Testis (tissue), 3 donors: ENCODE results near the gene PCMTD2. TPM values are rescaled to one million over a fixed set of nuclear protein-coding genes. Genes with fewer than 3 reads are reported as not detected.
"Not testable (repeated sequence)": the region's sequence is repeated elsewhere in the genome, so short reads cannot be mapped to it uniquely, and the experiment has no call there.

Experiments used
- DNase-seq: peaks from one replicate; pipeline ENCODE4 v3.0.0-alpha.2; 2019
- H3K27ac ChIP-seq, 2 donors: fragments of 200-600 bp; sonication (generic); one replicate each; pipeline ENCODE4 v1.5.1; 2019
- H3K27me3 ChIP-seq: fragments of 200-600 bp; sonication (generic); one replicate; pipeline ENCODE4 v1.5.1; 2019
- H3K36me3 ChIP-seq: fragments of 200-600 bp; sonication (generic); one replicate; pipeline ENCODE4 v1.5.1; 2017; ENCODE audit warnings: low read depth; ENCODE audit errors: missing control alignments
- H3K4me1 ChIP-seq: fragments of 200-600 bp; sonication (generic); one replicate; pipeline ENCODE4 v1.5.1; 2019
- H3K4me3 ChIP-seq, 2 donors: fragments of 200-600 bp; sonication (generic); one replicate each; pipeline ENCODE4 v1.5.1; 2017 to 2019
- H3K9me3 ChIP-seq: fragments of 200-600 bp; sonication (generic); one replicate; pipeline ENCODE4 v1.5.1; 2017
- WGBS, 2 donors: methylation state at CpG; one replicate each; pipeline ENCODE4 v1.1.5; 2018; 5-methylcytosine and 5-hydroxymethylcytosine counted together
- intact Hi-C: fragments of 100-400 bp; cut with DNase I; formaldehyde crosslinking; loops from one replicate; pipeline ENCODE4 v1.15.1; 2023; ENCODE audit warnings: low total_unique reads
- polyA plus RNA-seq: library from polyadenylated mRNA; stranded (reverse); fragments of 350-450 nt; fragmentation: Illumina TruSeq; extraction: RNeasy Lipid Tissue Mini Kit (QIAGEN cat#74804); gene quantifications from one replicate; pipeline ENCODE4 v1.2.3, GENCODE V29; 2014; ENCODE audit warnings: low read depth, low replicate concordance; ENCODE audit not compliant: insufficient read depth
- small RNA-seq, 2 donors: library from RNA; depleted of rRNA; stranded (forward); fragments of <200 nt; gene quantifications; one replicate each; pipeline ENCODE3, GENCODE V24; 2016
- total RNA-seq, 2 donors: library from RNA; depleted of rRNA; stranded (reverse); fragments of >200 nt; gene quantifications; one replicate each; pipeline ENCODE4 v1.2.3, GENCODE V29; 2016

Gene PCMTD2
- total and polyA plus RNA-seq, 3 donors from 2014 or later, result 57.6 to 156 (median 96.4) TPM

DNA sequence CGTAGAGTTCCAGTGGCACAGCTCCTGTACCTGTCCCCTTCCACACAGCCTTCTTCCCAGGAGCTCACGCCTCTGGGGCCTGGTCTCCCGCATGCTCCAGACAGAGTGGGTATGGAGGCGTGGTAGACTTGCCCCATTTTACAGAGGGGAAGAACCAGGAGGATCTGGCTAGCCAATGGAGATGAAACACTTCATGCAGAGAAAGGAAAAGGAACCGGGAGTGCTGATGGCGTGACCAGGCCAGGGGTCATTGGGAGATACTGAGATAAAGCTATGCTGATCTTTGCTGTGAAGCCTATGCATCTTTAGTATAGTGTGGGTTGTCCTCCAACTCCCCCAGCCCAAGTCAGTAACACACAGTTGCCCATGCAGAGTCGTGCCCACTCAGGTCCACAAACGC is 62.5 kb downstream of the PCMTD2 start:
- DNase-seq, H3K4me3 ChIP-seq, H3K4me1 ChIP-seq, H3K27me3 ChIP-seq, intact Hi-C loops, H3K27ac ChIP-seq, H3K9me3 ChIP-seq, H3K36me3 ChIP-seq: not testable (repeated sequence)
- WGBS, 2 donors, result 80 to 91% methylated on average over 2 to 7 of the region's 8 CpGs

DNA sequence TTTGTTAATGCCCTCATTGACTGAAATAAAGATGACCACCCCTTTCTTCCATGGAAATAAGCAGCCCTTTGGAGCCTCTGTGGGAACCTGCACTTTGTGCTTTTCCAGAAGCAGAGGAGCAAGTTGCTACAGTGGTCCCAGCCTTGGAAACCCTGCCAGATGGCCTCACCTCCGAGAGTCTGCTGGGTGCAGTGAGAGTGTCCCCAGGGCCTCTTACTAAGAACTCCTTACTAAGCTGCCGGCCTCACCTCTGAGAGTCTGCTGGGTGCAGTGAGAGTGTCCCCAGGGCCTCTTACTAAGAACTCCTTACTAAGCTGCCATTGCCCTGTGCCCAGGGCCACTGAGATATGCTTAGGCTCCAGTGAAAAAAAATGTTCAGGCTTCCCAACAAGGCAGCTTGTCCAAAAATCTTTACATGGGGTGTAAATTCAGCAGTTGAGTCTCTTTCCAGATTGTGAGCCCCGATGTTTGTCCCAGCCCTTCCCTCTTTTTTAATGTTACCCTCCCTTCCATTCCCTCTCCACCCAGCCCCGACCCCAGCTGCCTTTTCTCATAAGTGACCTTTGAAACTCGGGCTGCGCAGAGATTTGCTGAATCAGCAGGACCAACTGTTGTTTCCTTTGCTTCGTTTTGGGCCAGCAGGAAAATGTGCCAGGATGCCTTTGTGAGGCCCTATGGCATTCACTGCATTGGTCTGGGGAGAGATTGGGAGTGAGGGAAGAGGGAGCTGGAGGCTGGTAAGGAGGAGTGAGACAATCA is 66.7 kb downstream of the PCMTD2 start:
- H3K36me3 ChIP-seq, H3K4me1 ChIP-seq, H3K9me3 ChIP-seq, H3K4me3 ChIP-seq, H3K27ac ChIP-seq, H3K27me3 ChIP-seq, DNase-seq, intact Hi-C loops: not testable (repeated sequence)
- WGBS, 2 donors, result 66 to 75% methylated on average over 7 of the region's 7 CpGs

Small RNAs within 50 kb of the gene (small RNA-seq; reads per million reads assigned to genes)
- gene AL137028.2, result 0 reads per million in 2 donors

Other genes with a start within 250 kb of the PCMTD2 start
- gene C20orf204, start 219.6 kb upstream of the PCMTD2 start, total RNA-seq, result 1 to 10 TPM; 4.5 to 8.3 TPM
- 2.9 TPM for gene C20orf204, start 219.6 kb upstream of the PCMTD2 start, polyA plus RNA-seq
- 10 to 100 TPM in 1 of 2 donors, 1 to 10 TPM in 1; 6.1 to 17.1 TPM for gene SOX18, start 206.1 kb upstream of the PCMTD2 start, total RNA-seq
- 7.9 TPM for gene SOX18, start 206.1 kb upstream of the PCMTD2 start, polyA plus RNA-seq
- gene TCEA2, start 192.6 kb upstream of the PCMTD2 start, total RNA-seq, result 100 to 1,000 TPM in 1 of 2 donors, 10 to 100 TPM in 1; 94.5 to 126 TPM
- 171 TPM for gene TCEA2, start 192.6 kb upstream of the PCMTD2 start, polyA plus RNA-seq
- 10 to 100 TPM in 1 of 2 donors, 1 to 10 TPM in 1; 4.4 to 10.4 TPM for gene RGS19, start 176.2 kb upstream of the PCMTD2 start, total RNA-seq
- gene RGS19, start 176.2 kb upstream of the PCMTD2 start, polyA plus RNA-seq, result 7.3 TPM
- gene OPRL1, start 175.7 kb upstream of the PCMTD2 start, total RNA-seq, result 1 to 10 TPM; 6.0 to 7.7 TPM
- gene OPRL1, start 175.7 kb upstream of the PCMTD2 start, polyA plus RNA-seq, result 9.4 TPM
- 10 to 100 TPM; 45.3 to 89.9 TPM for gene LKAAEAR1, start 171.3 kb upstream of the PCMTD2 start, total RNA-seq
- 6.6 TPM for gene LKAAEAR1, start 171.3 kb upstream of the PCMTD2 start, polyA plus RNA-seq
- gene NPBWR2, start 148.2 kb upstream of the PCMTD2 start, total RNA-seq, result under 1 TPM in 1 of 2 donors, not detected in 1; 0.19 TPM
- not detected for gene NPBWR2, start 148.2 kb upstream of the PCMTD2 start, polyA plus RNA-seq
- gene MYT1, start 91.3 kb upstream of the PCMTD2 start, total RNA-seq, result 10 to 100 TPM in 1 of 2 donors, 1 to 10 TPM in 1; 1.7 to 22.2 TPM
- gene MYT1, start 91.3 kb upstream of the PCMTD2 start, polyA plus RNA-seq, result 2.9 TPM